Measurements from ENCODE around the gene RHOBTB1.

- no peak for TF ChIP-seq CTCF (IDR thresholded peaks at IDR 0.05; ENCODE audit: low read depth, low read length, poor library complexity, severe bottlenecking)
- TF ChIP-seq EZH2phosphoT487 (IDR thresholded peaks at IDR 0.05; ENCODE audit: borderline replicate concordance, low read length) = no peak
These were observed 81.5 kb downstream of the RHOBTB1 start for GRCh38 chr10:60862517-60862916.

Measured in DOHH2 (cell line).